GM21529 (cell line): ENCODE results near the gene ARHGAP5.
A peak's percentile ranks its signal among the peaks of the same experiment; 100 is the strongest.

Experiments used
- ATAC-seq: cut with Tn5 transposase; IDR thresholded peaks from one replicate; pipeline ENCODE4 v1.9.1; 2021; ENCODE audit not compliant: unreplicated experiment

The ARHGAP5 gene

DNA sequence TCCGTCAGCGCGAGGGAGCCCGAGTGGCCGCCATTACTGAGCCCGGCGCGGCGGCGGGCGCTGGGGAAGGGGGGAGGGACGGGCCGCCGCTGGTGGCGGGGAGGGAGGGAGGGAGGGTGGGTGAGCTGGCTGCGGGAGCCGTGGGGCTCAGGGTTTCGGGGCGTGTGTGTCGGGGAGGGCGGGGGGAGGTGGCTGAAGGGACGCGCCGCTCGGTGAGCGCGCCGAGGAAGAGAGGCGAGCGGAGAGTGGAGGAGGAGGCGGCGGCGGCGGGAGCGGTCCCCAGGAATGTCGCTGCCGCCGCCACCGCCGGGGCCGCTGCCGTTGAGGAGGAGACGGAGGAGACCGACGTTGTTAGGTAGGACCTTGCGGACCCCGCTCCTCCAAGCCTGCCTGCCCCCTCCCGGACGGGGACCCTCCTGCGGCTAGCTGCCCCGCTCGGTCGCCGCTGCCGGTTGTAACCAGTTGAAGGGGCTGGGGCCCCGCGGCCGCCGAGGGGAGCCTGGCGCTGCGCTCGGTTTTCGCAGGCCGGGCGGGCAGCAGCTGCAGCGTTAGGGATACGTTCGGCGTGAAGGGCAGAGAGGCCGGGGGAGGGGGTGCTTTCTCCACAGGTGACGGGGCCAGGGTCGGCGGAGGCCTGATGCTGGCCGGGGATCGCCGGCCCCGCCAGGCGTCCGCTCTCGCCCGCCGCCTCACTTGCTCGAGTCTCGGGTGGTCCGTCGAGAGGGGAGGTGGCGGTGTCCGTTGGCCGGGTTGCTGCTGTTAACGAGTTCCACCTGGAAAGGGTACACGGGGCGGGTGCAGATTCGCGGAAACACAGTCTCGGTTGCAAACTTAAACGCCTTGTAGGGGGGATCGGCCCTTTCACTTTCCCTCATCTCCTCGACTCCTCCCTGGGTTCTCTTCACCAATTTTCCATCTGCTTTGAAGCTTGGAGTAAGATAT lies at the start of gene ARHGAP5:
Gene ARHGAP5 (plus strand): TSS at position 224 of the 942 bp plus-strand sequence. CDS start 13,366 bp downstream, outside the sequence.
- ATAC-seq, result peak; percentile 34

GRCh38 chr14:32028599-32028998 lies 48.5 kb upstream of the ARHGAP5 start:
- no peak for ATAC-seq

DNA sequence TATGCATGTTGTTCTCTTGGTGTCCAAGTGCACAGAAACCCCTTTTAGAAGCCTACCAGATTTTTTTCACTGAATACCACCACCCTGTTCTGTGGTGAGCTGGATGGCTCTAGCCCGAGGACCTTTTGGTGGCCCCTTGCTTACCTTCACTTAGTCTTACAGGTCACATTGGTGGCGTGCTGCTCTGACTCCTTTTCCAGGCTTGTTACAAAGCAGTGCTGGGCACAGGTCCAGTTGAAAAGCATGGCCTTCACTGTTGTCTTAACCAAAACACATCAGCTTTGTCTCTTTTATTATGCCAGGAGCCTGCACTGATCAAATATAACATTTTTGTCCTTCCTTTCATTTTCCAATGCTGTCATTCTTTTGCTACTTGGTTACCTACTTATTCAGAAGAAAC lies 43.6 kb upstream of the ARHGAP5 start:
- no peak for ATAC-seq

DNA sequence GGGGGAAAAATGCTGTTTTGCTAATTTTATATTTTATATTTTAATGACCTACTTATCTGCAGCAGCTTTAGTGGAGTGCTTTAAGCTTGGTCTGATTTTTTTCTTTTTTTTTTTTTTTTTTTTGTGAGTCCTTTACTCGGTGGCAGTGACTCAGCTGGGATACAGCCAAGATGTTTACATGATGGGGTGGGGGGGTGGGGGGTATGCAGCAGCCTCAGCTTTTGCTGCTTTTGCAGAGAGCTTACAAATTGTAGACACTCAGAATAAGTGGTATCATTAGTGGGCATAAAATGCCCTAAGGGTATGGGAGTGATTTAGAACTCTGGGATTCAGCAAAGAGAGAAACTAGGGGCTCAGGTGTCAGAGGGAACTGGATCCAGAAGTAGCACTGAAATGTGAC lies 38.2 kb upstream of the ARHGAP5 start:
- no peak for ATAC-seq

- no peak for ATAC-seq
Observed at GRCh38 chr14:32039401-32040030, 37.6 kb upstream of the ARHGAP5 start.

DNA sequence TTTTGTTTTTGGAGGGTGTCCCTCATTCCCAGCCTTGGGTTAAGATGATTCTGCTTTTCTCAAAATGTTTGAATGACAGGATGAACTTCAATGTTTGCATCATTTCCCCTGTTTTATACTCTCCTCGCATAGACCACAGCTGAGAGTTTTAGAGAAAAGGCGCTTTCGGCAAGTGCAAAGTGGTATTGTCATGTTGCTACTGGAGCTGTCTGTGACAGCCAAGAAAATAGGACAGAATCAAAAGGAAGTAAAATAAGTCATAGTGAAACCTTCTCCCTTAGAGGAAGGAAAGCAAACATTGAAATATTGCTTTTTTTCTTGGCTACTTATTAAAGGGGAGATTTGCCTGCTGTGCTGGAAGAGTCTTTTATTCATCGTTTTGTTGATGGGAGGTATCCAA lies 33.5 kb upstream of the ARHGAP5 start:
- no peak for ATAC-seq

DNA sequence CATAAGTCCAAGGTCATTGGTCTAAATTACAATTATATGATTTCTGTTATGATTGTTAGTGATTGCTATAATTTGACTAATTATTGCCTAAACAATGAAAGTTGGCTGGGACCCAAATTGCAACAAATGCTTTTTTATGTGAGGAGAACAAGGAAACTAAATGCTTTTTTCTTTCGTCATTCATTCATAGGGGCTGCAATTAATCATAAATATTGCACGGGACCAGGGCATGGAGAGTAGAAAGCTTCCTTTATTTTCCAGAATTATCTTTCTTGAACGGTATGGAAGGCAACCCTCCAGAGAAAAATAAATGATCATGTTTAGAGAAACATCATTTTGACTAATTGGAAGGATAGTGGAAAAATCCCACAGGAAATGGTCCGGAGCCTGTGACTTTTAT lies 32.6 kb upstream of the ARHGAP5 start:
- no peak for ATAC-seq

- no peak for ATAC-seq
Observed at GRCh38 chr14:32047791-32048190, 29.3 kb upstream of the ARHGAP5 start.

DNA sequence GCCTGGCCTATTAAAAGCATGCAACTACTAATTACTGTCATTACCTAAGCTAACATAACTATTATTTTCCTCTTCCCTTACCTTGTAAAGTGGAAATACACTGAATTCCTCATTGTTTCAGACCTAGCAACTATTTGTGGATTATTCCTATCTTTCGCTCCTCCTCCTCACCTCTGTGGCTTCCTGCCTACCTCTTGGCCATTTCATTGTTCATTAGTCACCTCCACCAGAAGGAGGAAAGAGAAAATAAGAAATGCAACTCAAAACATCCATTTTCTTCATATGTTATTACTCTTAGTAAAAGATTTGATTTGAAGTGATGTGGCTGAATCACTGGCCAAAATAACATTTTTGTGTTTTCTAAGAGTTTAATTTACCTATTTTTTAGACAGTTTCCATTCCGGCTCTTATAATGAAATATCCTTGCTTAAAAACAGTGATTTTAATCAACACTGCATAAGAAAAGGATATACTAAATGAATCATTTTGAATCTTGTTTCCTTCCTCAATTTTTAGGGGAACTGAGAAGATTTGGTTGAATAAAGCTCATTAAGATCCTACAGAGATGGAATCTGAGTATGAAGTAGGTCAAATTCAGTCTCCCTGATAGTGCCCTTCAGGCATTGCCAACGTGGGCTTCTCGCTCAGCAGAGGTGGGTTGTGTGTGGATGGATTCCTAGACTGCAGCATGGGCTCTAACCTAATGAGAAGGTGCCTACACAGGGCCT lies 27.6 kb upstream of the ARHGAP5 start:
- ATAC-seq, result no peak

- no peak for ATAC-seq
Observed at GRCh38 chr14:32050878-32051277, 26.2 kb upstream of the ARHGAP5 start.

DNA sequence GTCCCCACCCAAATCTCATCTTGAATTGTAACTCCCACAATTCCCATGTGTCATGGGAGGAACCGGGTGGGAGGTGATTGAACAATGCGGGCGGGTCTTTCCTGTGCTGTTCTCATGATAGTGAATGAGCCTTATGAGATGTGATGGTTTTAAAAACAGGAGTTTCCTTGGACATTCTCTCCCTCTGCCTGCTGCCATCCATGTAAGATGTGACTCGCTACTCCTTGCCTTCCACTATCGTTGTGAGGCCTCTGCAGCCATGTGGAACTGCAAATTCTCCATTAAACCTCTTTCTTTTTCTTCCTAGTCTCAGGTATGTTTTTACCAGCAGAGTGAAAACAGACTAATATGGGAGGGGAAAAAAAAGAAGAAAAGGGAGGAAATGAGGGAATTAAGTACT lies 22.6 kb upstream of the ARHGAP5 start:
- no peak for ATAC-seq

DNA sequence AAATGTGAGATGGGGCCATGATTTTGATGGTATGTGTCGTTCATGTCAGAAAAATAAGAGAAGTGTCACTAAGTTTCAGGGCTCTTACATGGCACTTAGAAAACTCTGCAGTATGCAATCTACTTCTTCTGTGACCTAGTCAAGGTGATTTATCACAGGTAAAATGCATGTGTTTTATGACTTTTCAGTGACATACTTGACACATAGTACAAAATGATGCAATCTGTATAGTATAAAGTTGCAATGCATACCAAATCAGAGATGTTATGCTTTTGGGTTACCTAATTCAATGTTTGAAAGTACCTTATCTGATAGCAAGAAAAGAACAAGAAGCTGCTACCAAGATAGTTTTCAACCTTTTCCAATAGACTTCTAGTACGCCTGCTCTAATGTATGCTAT lies 21.9 kb upstream of the ARHGAP5 start:
- ATAC-seq, result no peak

- no peak for ATAC-seq
Observed at GRCh38 chr14:32059702-32060101, 17.4 kb upstream of the ARHGAP5 start.

GRCh38 chr14:32064931-32065330 lies 12.2 kb upstream of the ARHGAP5 start:
- no peak for ATAC-seq

- no peak for ATAC-seq
Observed at GRCh38 chr14:32068708-32069107, 8.4 kb upstream of the ARHGAP5 start.

GRCh38 chr14:32070282-32070681 lies 6.8 kb upstream of the ARHGAP5 start:
- no peak for ATAC-seq

GRCh38 chr14:32072676-32073075 lies 4.4 kb upstream of the ARHGAP5 start:
- ATAC-seq, result no peak

GRCh38 chr14:32073537-32074189 lies 3.4 kb upstream of the ARHGAP5 start:
- no peak for ATAC-seq

DNA sequence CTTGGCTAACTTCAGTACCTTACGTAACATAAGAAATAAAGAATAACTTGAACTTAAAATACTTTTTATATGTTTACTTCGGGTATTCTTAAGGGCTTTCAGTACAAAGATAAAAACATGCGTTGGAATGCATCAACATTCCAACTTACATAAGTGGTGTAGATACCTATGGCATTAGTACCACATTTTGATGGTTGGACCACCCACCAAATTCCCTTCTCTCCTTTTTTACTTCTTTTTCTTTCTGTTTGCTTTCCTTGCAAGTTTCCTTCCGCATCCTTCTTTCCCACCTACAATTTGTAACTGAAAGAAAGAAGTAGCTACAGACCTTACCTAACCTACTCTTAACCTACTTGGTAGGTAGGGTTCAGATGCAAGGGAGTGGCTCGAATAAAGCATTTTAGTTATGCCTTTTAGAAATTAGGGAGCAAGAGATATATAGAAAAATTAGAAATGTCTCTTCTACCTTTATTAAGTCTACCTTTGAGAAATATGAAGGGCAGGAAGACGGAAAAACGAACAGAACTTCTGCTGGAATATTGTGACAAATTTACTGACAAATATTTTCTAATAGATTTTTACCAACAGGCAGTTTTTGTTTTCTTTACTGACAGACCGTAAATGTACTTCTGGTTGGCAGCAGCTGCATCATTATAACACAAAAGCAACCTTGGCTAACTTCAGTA lies 2.1 kb upstream of the ARHGAP5 start:
- ATAC-seq, result no peak

DNA sequence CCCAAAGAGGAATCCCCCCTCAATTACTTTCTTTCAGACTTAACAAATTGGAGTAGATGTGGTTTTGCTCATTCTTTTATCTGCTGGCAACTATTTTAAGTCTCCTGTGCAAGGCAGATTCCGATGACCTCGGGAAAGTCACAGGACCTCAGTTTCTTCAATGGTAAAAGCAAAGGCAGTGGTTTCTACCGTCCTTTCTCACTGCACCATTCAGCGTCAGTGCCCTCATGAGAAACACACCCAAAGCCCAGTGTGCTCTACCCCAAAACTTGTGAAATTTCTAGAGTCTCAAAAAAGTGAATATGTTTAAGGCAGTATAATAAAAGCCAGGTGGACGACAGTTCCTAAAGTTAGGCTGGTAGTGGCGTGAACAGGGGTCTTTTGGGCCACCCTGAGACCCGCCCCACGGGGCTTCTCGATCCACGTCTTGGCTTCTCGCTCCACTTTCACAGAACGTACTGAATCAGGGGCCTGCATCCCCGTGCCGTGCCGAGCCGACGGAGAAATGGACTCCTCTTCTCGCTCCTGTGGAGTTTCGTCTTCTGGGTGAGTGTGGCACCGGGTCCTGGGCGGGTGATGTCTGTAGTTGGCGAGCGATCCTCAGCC lies 1.3 kb upstream of the ARHGAP5 start:
- ATAC-seq, result peak; percentile 33
